IMR-90 (cell line): Measurements from ENCODE around the gene MS4A6A. TPM values are rescaled to one million over a fixed set of nuclear protein-coding genes. Genes with fewer than 3 reads are reported as not detected.

Experiments used
- ATAC-seq: fragments of 200-7000 bp; cut with Tn5 transposase; 2 replicates; pipeline ENCODE4 v1.9.1; 2020; ENCODE audit warnings: low read depth, mild to moderate bottlenecking, moderate library complexity
- BruUV-seq: library from RNA; stranded (reverse); fragments of 400-500 nt; replicated peaks from 2 replicates; lab custom pipeline; 2021; lab: Mats Ljungman, UMichigan
- CTCF ChIA-PET: fragments of 300-600 bp; formaldehyde crosslinking; extraction: SDS; loops from one replicate; lab custom pipeline; 2021; ENCODE audit warnings: antibody characterized with exemption; lab: Yijun Ruan, JAX
- POLR2A ChIA-PET: fragments of 300-600 bp; sonication (Branson Sonifier 250); formaldehyde crosslinking; loops from one replicate; lab custom pipeline; 2022; ENCODE audit warnings: antibody characterized with exemption; ENCODE audit not compliant: unreplicated experiment; lab: Charles Lee
- DNase-seq: peaks from one replicate; pipeline ENCODE4 v3.0.0; 2013
- H2AFZ ChIP-seq: replicated peaks from 2 replicates; pipeline ENCODE3; 2013; ENCODE audit warnings: low read length, mild to moderate bottlenecking; ENCODE audit not compliant: poor library complexity
- H2AK5ac ChIP-seq: 2 replicates; pipeline ENCODE4 v1.6.1; 2013; ENCODE audit warnings: low read depth, low read length, inconsistent platforms
- H2AK9ac ChIP-seq: replicated peaks from 2 replicates; pipeline ENCODE3; 2013; ENCODE audit warnings: mild to moderate bottlenecking, low read depth, low read length, moderate library complexity; ENCODE audit not compliant: poor library complexity
- H2BK120ac ChIP-seq: 2 replicates; pipeline ENCODE4 v1.6.1; 2013; ENCODE audit warnings: low read depth, low read length, inconsistent platforms
- H2BK15ac ChIP-seq: 3 replicates; pipeline ENCODE4 v1.6.1; 2013; ENCODE audit warnings: low read depth, low read length, inconsistent platforms
- H2BK20ac ChIP-seq: 2 replicates; pipeline ENCODE4 v1.6.1; 2013; ENCODE audit warnings: low read depth, mild to moderate bottlenecking, inconsistent platforms, low read length, moderate library complexity
- H2BK5ac ChIP-seq: 2 replicates; pipeline ENCODE4 v1.6.1; 2013; ENCODE audit warnings: mild to moderate bottlenecking, low read depth, low read length, inconsistent platforms; ENCODE audit not compliant: poor library complexity, severe bottlenecking
- H3K14ac ChIP-seq: replicated peaks from 2 replicates; pipeline ENCODE4 v1.6.1; 2013; ENCODE audit warnings: low read depth, low read length, inconsistent platforms
- H3K18ac ChIP-seq: 2 replicates; pipeline ENCODE4 v1.6.1; 2013; ENCODE audit warnings: low read depth, low read length, control low read depth
- H3K23ac ChIP-seq: 2 replicates; pipeline ENCODE4 v1.6.1; 2013; ENCODE audit warnings: low read depth, low read length, inconsistent platforms
- H3K27ac ChIP-seq: 2 replicates; pipeline ENCODE4 v1.5.1; 2013; ENCODE audit warnings: mild to moderate bottlenecking, control low read depth, low read length; ENCODE audit not compliant: insufficient read depth
- H3K27me3 ChIP-seq: 2 replicates; pipeline ENCODE4 v1.6.1; 2013; ENCODE audit warnings: low read length; ENCODE audit not compliant: control insufficient read depth, insufficient read depth
- H3K36me3 ChIP-seq: 2 replicates; pipeline ENCODE4 v1.6.1; 2013; ENCODE audit warnings: low read length, mixed read lengths; ENCODE audit not compliant: control insufficient read depth, insufficient read depth
- H3K4ac ChIP-seq: 2 replicates; pipeline ENCODE4 v1.6.1; 2013; ENCODE audit warnings: low read depth, low read length, inconsistent platforms
- H3K4me1 ChIP-seq: 2 replicates; pipeline ENCODE4 v1.6.1; 2013; ENCODE audit warnings: low read length, mixed read lengths; ENCODE audit not compliant: control insufficient read depth, insufficient read depth
- H3K4me2 ChIP-seq: 2 replicates; pipeline ENCODE4 v1.6.1; 2013; ENCODE audit warnings: low read depth, mild to moderate bottlenecking, control low read depth, low read length, moderate library complexity
- H3K4me3 ChIP-seq: 2 replicates; pipeline ENCODE4 v1.5.1; 2013; ENCODE audit warnings: low read depth, mild to moderate bottlenecking, control low read depth, low read length, moderate library complexity; ENCODE audit not compliant: insufficient read depth
- H3K56ac ChIP-seq: 2 replicates; pipeline ENCODE4 v1.6.1; 2013; ENCODE audit warnings: low read length, inconsistent platforms; ENCODE audit not compliant: insufficient read depth; ENCODE audit errors: extremely low read depth
- H3K79me1 ChIP-seq, 2 experiments: 2 replicates each; pipeline ENCODE4 v1.6.1; 2013; ENCODE audit warnings: low read length in 2 of 2, inconsistent platforms in 1 of 2, low read depth in 1 of 2
- H3K9ac ChIP-seq: 2 replicates; pipeline ENCODE4 v1.6.1; 2013; ENCODE audit warnings: low read depth, low read length, control low read depth
- H3K9me1 ChIP-seq: 2 replicates; pipeline ENCODE4 v1.6.1; 2013; ENCODE audit warnings: low read length, inconsistent platforms; ENCODE audit not compliant: insufficient read depth
- H3K9me3 ChIP-seq: 2 replicates; pipeline ENCODE4 v1.6.1; 2013; ENCODE audit warnings: low read length; ENCODE audit not compliant: control insufficient read depth, insufficient read depth
- H4K20me1 ChIP-seq: 2 replicates; pipeline ENCODE4 v1.6.1; 2013; ENCODE audit warnings: low read length, inconsistent platforms; ENCODE audit not compliant: insufficient read depth
- H4K5ac ChIP-seq: 2 replicates; pipeline ENCODE4 v1.6.1; 2013; ENCODE audit warnings: mild to moderate bottlenecking, low read depth, low read length, control low read depth
- H4K8ac ChIP-seq, 2 experiments: 2 replicates each; pipeline ENCODE4 v1.6.1; 2013; ENCODE audit warnings: low read depth in 2 of 2, low read length in 2 of 2, control low read depth in 1 of 2, inconsistent platforms in 1 of 2
- H4K91ac ChIP-seq: 2 replicates; pipeline ENCODE4 v1.6.1; 2013; ENCODE audit warnings: low read depth, low read length, inconsistent platforms; ENCODE audit not compliant: insufficient read depth
- BHLHE40 ChIP-seq: fragments of 150-350 bp; IDR thresholded peaks from 2 replicates; pipeline ENCODE4 v1.6.1; 2016; ENCODE audit warnings: mild to moderate bottlenecking, low read depth, low read length
- CEBPB ChIP-seq: IDR thresholded peaks from 2 replicates; pipeline ENCODE4 v1.6.1; 2012; ENCODE audit warnings: low read depth, low read length, improper control_type of control experiment
- CHD1 ChIP-seq: IDR thresholded peaks from 2 replicates; pipeline ENCODE4 v1.6.1; 2012; ENCODE audit warnings: low read depth, low read length, improper control_type of control experiment
- FOS ChIP-seq: fragments of 150-350 bp; IDR thresholded peaks from 2 replicates; pipeline ENCODE4 v1.6.1; 2016; ENCODE audit warnings: low read depth, low read length
- MAFK ChIP-seq: IDR thresholded peaks from 2 replicates; pipeline ENCODE4 v1.6.1; 2012; ENCODE audit warnings: low read depth, low read length, improper control_type of control experiment
- MAZ ChIP-seq: IDR thresholded peaks from 2 replicates; pipeline ENCODE4 v1.6.1; 2012; ENCODE audit warnings: low read depth, mild to moderate bottlenecking, low read length, improper control_type of control experiment, moderate library complexity, borderline replicate concordance
- MXI1 ChIP-seq: IDR thresholded peaks from 2 replicates; pipeline ENCODE4 v1.6.1; 2012; ENCODE audit warnings: low read depth, mild to moderate bottlenecking, low read length, moderate library complexity, borderline replicate concordance
- NFE2L2 ChIP-seq: fragments of 150-350 bp; IDR thresholded peaks from 2 replicates; pipeline ENCODE4 v1.6.1; 2016; ENCODE audit warnings: low read depth, mild to moderate bottlenecking, low read length
- POLR2A ChIP-seq: IDR thresholded peaks from 2 replicates; pipeline ENCODE4 v1.6.1; 2012; ENCODE audit warnings: mild to moderate bottlenecking, low read depth, low read length
- RAD21 ChIP-seq: IDR thresholded peaks from 2 replicates; pipeline ENCODE4 v1.6.1; 2012; ENCODE audit warnings: low read length, improper control_type of control experiment
- RCOR1 ChIP-seq: IDR thresholded peaks from 2 replicates; pipeline ENCODE4 v1.6.1; 2012; ENCODE audit warnings: mild to moderate bottlenecking, low read length, improper control_type of control experiment; ENCODE audit not compliant: insufficient replicate concordance
- RFX5 ChIP-seq: IDR thresholded peaks from 2 replicates; pipeline ENCODE4 v1.8.0; 2012; ENCODE audit warnings: low read depth, mild to moderate bottlenecking, low read length, moderate library complexity
- SMC3 ChIP-seq: fragments of 150-350 bp; IDR thresholded peaks from 2 replicates; pipeline ENCODE4 v1.6.1; 2016; ENCODE audit warnings: low read depth, mild to moderate bottlenecking, antibody characterized with exemption, low read length, moderate library complexity
- WGBS, 2 experiments: methylation state at CpG; one replicate each; pipeline versions ENCODE4 v1.1.5 to v1.1.7; 2013; ENCODE audit warnings: missing lambda C conversion rate in 2 of 2; ENCODE audit not compliant: insufficient read length in 1 of 2; ENCODE audit errors: extremely low coverage in 2 of 2; 5-methylcytosine and 5-hydroxymethylcytosine counted together
- dilution Hi-C: fragments of 300-500 bp; cut with HindIII; formaldehyde crosslinking; loops from one replicate; pipeline ENCODE4 v1.14.3; 2018; ENCODE audit warnings: low sequenced_read_pairs; ENCODE audit not compliant: unreplicated experiment
- in situ Hi-C: fragments of 300-500 bp; cut with MboI; formaldehyde crosslinking; loops from 3 replicates; pipeline ENCODE4 v1.14.3; 2019; ENCODE audit warnings: low sequenced_read_pairs, inconsistent platforms, mixed read lengths
- intact Hi-C: fragments of 100-400 bp; cut with micrococcal nuclease; formaldehyde crosslinking; loops from 2 replicates; pipeline ENCODE4 v1.10.0; 2022
- polyA plus RNA-seq, 3 experiments: library from polyadenylated mRNA; depleted of rRNA; stranded (reverse); fragments of >200 nt; gene quantifications; 2 replicates each; pipeline ENCODE4 v1.2.3, GENCODE V29; 2012; ENCODE audit warnings: low replicate concordance in 1 of 3
- total RNA-seq: library from RNA; depleted of rRNA; stranded (reverse); fragments of >200 nt; gene quantifications from 2 replicates; pipeline ENCODE4 v1.2.3, GENCODE V29; 2012
- TF ChIP-seq, protein P1 (sequence below): fragments of 150-350 bp; IDR thresholded peaks from 2 replicates; pipeline ENCODE4 v1.6.1; 2016; ENCODE audit warnings: low read depth, mild to moderate bottlenecking, low read length, moderate library complexity, borderline replicate concordance
- TF ChIP-seq, protein P2 (sequence below): conservative IDR thresholded peaks from 2 replicates; pipeline ENCODE4 v1.5.1; 2012; ENCODE audit warnings: mild to moderate bottlenecking, low read depth, low read length, improper control_type of control experiment
- TF ChIP-seq, protein P3 (sequence below): fragments of 150-350 bp; IDR thresholded peaks from 2 replicates; pipeline ENCODE4 v1.6.1; 2017; ENCODE audit warnings: mild to moderate bottlenecking, antibody characterized with exemption, low read length, low read depth

Gene MS4A6A
- total and polyA plus RNA-seq, 2 of the 4 experiments (the other 2 are of a cell fraction) = not detected

DNA sequence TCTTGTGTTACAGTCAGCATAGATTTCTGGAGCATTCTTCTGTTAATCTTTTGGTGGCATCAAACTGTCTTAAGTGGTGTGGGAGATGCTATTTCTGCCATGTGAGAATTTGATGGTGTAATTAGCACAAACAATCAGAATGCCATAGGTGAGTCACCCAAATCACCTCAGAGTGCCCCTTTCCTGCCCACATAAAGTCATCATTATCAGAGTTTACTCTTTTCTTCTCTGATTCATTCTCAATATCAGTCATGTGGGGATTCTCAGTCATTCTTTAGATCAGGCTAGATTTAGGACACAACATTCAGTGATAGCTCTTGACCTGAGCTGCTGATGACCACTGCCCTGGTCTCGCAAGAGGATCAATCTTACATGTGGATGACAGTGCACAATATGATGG, 23.7 kb upstream of the MS4A6A start:
- Histone ChIP-seq H3K4me1 (no peaks in the 10 kb centered on the region), H4K8ac (no peak overlapping the region), H3K4me2 (no peak overlapping the region), H3K23ac (no peak overlapping the region), H3K36me3 (no peaks in the 10 kb centered on the region), H2AK9ac (no peak overlapping the region), H3K27ac (no peak overlapping the region), H3K4ac (no peak overlapping the region), H2BK15ac (no peak overlapping the region), H4K91ac (no peak overlapping the region), H3K56ac (no peak overlapping the region), H3K9ac (no peak overlapping the region), H2AFZ (no peak overlapping the region), H3K4me3 (no peak overlapping the region), H4K20me1 (no peaks in the 10 kb centered on the region), H2BK5ac (no peak overlapping the region), H2BK20ac (no peak overlapping the region), H3K14ac (no peak overlapping the region), H3K79me1 (no peaks in the 10 kb centered on the region), H3K9me1 (no peaks in the 10 kb centered on the region), H3K18ac (no peak overlapping the region), H4K5ac (no peak overlapping the region), H3K27me3 (no peaks in the 10 kb centered on the region), H2AK5ac (no peak overlapping the region), H2BK120ac (no peak overlapping the region), H3K9me3 (no peaks in the 10 kb centered on the region)
- WGBS, 2 experiments = no CpG with 5 or more reads among the region's 1 CpG
- ATAC-seq (no peak), DNase-seq (no peak)
- no TSS peak for BruUV-seq
- CTCF ChIA-PET = no interaction called here
- in situ Hi-C loops (no loop called here), intact Hi-C loops (no loop called here), dilution Hi-C loops (no loop called here)
- POLR2A ChIA-PET = no interaction called here
- TF ChIP-seq NFE2L2 (no peak), POLR2A (no peak), RCOR1 (no peak), MAZ (no peak), MAFK (no peak), FOS (no peak), CEBPB (no peak), SMC3 (no peak), RAD21 (no peak), CHD1 (no peak), RFX5 (no peak), BHLHE40 (no peak), MXI1 (no peak)
- TF ChIP-seq, protein P1, sequence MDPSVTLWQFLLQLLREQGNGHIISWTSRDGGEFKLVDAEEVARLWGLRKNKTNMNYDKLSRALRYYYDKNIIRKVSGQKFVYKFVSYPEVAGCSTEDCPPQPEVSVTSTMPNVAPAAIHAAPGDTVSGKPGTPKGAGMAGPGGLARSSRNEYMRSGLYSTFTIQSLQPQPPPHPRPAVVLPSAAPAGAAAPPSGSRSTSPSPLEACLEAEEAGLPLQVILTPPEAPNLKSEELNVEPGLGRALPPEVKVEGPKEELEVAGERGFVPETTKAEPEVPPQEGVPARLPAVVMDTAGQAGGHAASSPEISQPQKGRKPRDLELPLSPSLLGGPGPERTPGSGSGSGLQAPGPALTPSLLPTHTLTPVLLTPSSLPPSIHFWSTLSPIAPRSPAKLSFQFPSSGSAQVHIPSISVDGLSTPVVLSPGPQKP = no peak
- TF ChIP-seq, protein P2, sequence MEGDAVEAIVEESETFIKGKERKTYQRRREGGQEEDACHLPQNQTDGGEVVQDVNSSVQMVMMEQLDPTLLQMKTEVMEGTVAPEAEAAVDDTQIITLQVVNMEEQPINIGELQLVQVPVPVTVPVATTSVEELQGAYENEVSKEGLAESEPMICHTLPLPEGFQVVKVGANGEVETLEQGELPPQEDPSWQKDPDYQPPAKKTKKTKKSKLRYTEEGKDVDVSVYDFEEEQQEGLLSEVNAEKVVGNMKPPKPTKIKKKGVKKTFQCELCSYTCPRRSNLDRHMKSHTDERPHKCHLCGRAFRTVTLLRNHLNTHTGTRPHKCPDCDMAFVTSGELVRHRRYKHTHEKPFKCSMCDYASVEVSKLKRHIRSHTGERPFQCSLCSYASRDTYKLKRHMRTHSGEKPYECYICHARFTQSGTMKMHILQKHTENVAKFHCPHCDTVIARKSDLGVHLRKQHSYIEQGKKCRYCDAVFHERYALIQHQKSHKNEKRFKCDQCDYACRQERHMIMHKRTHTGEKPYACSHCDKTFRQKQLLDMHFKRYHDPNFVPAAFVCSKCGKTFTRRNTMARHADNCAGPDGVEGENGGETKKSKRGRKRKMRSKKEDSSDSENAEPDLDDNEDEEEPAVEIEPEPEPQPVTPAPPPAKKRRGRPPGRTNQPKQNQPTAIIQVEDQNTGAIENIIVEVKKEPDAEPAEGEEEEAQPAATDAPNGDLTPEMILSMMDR = no peak
- TF ChIP-seq, protein P3, sequence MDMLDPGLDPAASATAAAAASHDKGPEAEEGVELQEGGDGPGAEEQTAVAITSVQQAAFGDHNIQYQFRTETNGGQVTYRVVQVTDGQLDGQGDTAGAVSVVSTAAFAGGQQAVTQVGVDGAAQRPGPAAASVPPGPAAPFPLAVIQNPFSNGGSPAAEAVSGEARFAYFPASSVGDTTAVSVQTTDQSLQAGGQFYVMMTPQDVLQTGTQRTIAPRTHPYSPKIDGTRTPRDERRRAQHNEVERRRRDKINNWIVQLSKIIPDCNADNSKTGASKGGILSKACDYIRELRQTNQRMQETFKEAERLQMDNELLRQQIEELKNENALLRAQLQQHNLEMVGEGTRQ = no peak
